SK-N-SH treated with all-trans-retinoic acid at 6 μM for 48 hours (cell line): ENCODE data around the gene DLK1.

Experiments
- ATAC-seq: fragments of 200-7000 bp; cut with Tn5 transposase; 3 replicates; pipeline ENCODE4 v1.9.1; 2020; ENCODE audit warnings: mild to moderate bottlenecking, moderate library complexity
- ARNTL ChIP-seq: fragments of 450-650 bp; formaldehyde crosslinking; IDR thresholded peaks from 2 replicates; pipeline ENCODE4 v1.5.0; 2020; ENCODE audit warnings: low read depth, mild to moderate bottlenecking, moderate library complexity, borderline replicate concordance
- BACH2 ChIP-seq: fragments of 250-450 bp; sonication (Bioruptor Pico); IDR thresholded peaks from 2 replicates; pipeline ENCODE4 v1.9.0; 2021; ENCODE audit warnings: mild to moderate bottlenecking, borderline replicate concordance
- CSDC2 ChIP-seq: fragments of 250-450 bp; sonication (Bioruptor Pico); IDR thresholded peaks from 2 replicates; pipeline ENCODE4 v1.5.0; 2020; ENCODE audit warnings: mild to moderate bottlenecking, moderate library complexity
- GLIS3 ChIP-seq: fragments of 250-450 bp; sonication (Bioruptor Pico); IDR thresholded peaks from 2 replicates; pipeline ENCODE4 v1.5.0; 2020; ENCODE audit warnings: mild to moderate bottlenecking, moderate library complexity
- ISL1 ChIP-seq: fragments of 250-450 bp; sonication (Bioruptor Pico); IDR thresholded peaks from 2 replicates; pipeline ENCODE4 v2.1.2; 2022; ENCODE audit warnings: mild to moderate bottlenecking, moderate library complexity
- OSR1 ChIP-seq: fragments of 250-450 bp; sonication (Bioruptor Pico); IDR thresholded peaks from 2 replicates; pipeline ENCODE4 v1.8.0; 2022; ENCODE audit warnings: moderate library complexity, mild to moderate bottlenecking, inconsistent platforms
- PPARA ChIP-seq: fragments of 250-450 bp; sonication (Bioruptor Pico); IDR thresholded peaks from 2 replicates; pipeline ENCODE4 v1.5.0; 2020; ENCODE audit warnings: mild to moderate bottlenecking, borderline replicate concordance
- RARB ChIP-seq: fragments of 250-450 bp; sonication (Bioruptor Pico); IDR thresholded peaks from 2 replicates; pipeline ENCODE4 v1.8.0; 2021; ENCODE audit warnings: mild to moderate bottlenecking, moderate library complexity
- SNAI2 ChIP-seq: fragments of 250-450 bp; sonication (Bioruptor Pico); IDR thresholded peaks from 2 replicates; pipeline ENCODE4 v1.5.0; 2020; ENCODE audit warnings: mild to moderate bottlenecking, moderate library complexity
- TCF4 ChIP-seq: fragments of 250-450 bp; sonication (Bioruptor Pico); IDR thresholded peaks from 2 replicates; pipeline ENCODE4 v1.8.0; 2021; ENCODE audit warnings: mild to moderate bottlenecking, moderate library complexity, borderline replicate concordance
- TOX ChIP-seq: fragments of 250-450 bp; sonication (Bioruptor Pico); IDR thresholded peaks from 2 replicates; pipeline ENCODE4 v1.8.0; 2021; ENCODE audit warnings: mild to moderate bottlenecking, moderate library complexity, borderline replicate concordance
- ZC3H10 ChIP-seq: fragments of 250-450 bp; sonication (Bioruptor Pico); IDR thresholded peaks from 2 replicates; pipeline ENCODE4 v1.5.1; 2021; ENCODE audit warnings: mild to moderate bottlenecking, moderate library complexity
- ZFP3 ChIP-seq: fragments of 250-450 bp; sonication (Bioruptor Pico); IDR thresholded peaks from 2 replicates; pipeline ENCODE4 v1.5.0; 2020; ENCODE audit warnings: mild to moderate bottlenecking, moderate library complexity
- ZFP30 ChIP-seq: fragments of 450-650 bp; formaldehyde crosslinking; IDR thresholded peaks from 2 replicates; pipeline ENCODE4 v1.5.0; 2022; ENCODE audit warnings: mild to moderate bottlenecking, moderate library complexity
- ZNF565 ChIP-seq: fragments of 450-650 bp; formaldehyde crosslinking; conservative IDR thresholded peaks from 2 replicates; pipeline ENCODE4 v1.5.0; 2020; ENCODE audit warnings: low read depth, mild to moderate bottlenecking, moderate library complexity
- ZNF70 ChIP-seq: fragments of 450-650 bp; formaldehyde crosslinking; IDR thresholded peaks from 2 replicates; pipeline ENCODE4 v1.5.0; 2020; ENCODE audit warnings: mild to moderate bottlenecking, moderate library complexity
- ZNF8 ChIP-seq: fragments of 450-650 bp; formaldehyde crosslinking; IDR thresholded peaks from 2 replicates; pipeline ENCODE4 v1.5.0; 2020; ENCODE audit warnings: mild to moderate bottlenecking, moderate library complexity
- TF ChIP-seq, protein P1 (sequence below): fragments of 250-450 bp; sonication (Bioruptor Pico); IDR thresholded peaks from 2 replicates; pipeline ENCODE4 v1.5.0; 2020; ENCODE audit warnings: mild to moderate bottlenecking, moderate library complexity
- TF ChIP-seq, protein P2 (sequence below): fragments of 250-450 bp; sonication (Bioruptor Pico); IDR thresholded peaks from 2 replicates; pipeline ENCODE4 v1.8.0; 2021; ENCODE audit warnings: low read depth, mild to moderate bottlenecking, moderate library complexity, borderline replicate concordance
- TF ChIP-seq, protein P3 (sequence below): fragments of 250-450 bp; sonication (Bioruptor Pico); IDR thresholded peaks from 2 replicates; pipeline ENCODE4 v1.5.1; 2021; ENCODE audit warnings: mild to moderate bottlenecking, moderate library complexity

Gene DLK1

DNA sequence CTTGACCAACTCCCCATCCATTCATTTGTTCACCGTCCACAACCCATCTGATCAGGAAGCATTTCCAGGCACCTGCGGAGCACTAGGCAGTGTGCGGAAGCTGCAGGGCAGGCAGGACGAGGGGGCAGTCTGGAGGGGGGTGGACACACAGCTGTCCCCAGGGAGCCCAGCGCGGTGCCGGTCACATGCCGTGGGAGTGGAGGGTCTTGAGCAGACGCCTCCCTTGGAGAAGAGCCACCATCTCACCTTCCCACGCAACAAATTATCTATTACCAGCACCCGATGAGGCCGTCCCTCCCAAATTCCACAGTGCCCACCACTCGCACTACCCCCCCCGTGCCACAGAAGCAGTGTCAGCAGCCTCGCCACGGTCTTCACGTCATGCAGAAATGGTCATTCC lies 10.8 kb downstream of the DLK1 start:
- TF ChIP-seq GLIS3 (no peak), ZNF565 (CRISPR knock-in tag) (no peak), ZFP30 (no peak)
- TF ChIP-seq, protein P1, sequence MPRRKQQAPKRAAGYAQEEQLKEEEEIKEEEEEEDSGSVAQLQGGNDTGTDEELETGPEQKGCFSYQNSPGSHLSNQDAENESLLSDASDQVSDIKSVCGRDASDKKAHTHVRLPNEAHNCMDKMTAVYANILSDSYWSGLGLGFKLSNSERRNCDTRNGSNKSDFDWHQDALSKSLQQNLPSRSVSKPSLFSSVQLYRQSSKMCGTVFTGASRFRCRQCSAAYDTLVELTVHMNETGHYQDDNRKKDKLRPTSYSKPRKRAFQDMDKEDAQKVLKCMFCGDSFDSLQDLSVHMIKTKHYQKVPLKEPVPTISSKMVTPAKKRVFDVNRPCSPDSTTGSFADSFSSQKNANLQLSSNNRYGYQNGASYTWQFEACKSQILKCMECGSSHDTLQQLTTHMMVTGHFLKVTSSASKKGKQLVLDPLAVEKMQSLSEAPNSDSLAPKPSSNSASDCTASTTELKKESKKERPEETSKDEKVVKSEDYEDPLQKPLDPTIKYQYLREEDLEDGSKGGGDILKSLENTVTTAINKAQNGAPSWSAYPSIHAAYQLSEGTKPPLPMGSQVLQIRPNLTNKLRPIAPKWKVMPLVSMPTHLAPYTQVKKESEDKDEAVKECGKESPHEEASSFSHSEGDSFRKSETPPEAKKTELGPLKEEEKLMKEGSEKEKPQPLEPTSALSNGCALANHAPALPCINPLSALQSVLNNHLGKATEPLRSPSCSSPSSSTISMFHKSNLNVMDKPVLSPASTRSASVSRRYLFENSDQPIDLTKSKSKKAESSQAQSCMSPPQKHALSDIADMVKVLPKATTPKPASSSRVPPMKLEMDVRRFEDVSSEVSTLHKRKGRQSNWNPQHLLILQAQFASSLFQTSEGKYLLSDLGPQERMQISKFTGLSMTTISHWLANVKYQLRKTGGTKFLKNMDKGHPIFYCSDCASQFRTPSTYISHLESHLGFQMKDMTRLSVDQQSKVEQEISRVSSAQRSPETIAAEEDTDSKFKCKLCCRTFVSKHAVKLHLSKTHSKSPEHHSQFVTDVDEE (CRISPR knock-in tag) = no peak
- TF ChIP-seq, protein P2, sequence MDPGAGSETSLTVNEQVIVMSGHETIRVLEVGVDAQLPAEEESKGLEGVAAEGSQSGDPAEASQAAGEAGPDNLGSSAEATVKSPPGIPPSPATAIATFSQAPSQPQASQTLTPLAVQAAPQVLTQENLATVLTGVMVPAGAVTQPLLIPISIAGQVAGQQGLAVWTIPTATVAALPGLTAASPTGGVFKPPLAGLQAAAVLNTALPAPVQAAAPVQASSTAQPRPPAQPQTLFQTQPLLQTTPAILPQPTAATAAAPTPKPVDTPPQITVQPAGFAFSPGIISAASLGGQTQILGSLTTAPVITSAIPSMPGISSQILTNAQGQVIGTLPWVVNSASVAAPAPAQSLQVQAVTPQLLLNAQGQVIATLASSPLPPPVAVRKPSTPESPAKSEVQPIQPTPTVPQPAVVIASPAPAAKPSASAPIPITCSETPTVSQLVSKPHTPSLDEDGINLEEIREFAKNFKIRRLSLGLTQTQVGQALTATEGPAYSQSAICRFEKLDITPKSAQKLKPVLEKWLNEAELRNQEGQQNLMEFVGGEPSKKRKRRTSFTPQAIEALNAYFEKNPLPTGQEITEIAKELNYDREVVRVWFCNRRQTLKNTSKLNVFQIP (CRISPR knock-in tag) = no peak
- TF ChIP-seq, protein P3, sequence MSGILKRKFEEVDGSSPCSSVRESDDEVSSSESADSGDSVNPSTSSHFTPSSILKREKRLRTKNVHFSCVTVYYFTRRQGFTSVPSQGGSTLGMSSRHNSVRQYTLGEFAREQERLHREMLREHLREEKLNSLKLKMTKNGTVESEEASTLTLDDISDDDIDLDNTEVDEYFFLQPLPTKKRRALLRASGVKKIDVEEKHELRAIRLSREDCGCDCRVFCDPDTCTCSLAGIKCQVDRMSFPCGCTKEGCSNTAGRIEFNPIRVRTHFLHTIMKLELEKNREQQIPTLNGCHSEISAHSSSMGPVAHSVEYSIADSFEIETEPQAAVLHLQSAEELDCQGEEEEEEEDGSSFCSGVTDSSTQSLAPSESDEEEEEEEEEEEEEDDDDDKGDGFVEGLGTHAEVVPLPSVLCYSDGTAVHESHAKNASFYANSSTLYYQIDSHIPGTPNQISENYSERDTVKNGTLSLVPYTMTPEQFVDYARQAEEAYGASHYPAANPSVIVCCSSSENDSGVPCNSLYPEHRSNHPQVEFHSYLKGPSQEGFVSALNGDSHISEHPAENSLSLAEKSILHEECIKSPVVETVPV (CRISPR knock-in tag) = no peak
- TF ChIP-seq, all 23 proteins: peak for 0
- ATAC-seq = no peak

DNA sequence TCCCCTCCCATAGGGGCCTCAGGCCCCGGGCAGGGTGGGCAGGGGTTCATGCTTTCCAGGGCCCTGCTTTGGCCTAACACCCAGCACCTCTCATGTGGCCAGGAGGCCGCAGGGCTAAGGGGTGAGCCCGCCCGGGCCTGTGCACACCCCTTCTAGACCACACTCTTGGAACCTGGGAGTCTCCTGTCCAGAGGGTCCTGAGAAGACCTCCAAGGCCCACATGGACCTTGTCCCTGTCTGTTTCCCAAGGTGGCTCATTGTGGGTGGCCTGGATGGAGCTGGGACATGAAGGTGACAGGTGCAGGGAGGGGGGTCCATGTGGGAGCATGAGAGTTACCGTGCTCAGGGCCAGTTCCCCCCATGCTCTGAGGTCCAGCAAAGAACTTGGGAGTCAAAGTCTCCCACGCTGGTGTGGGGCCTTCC lies 11.6 kb downstream of the DLK1 start:
- TF ChIP-seq ZNF70 (CRISPR knock-in tag) (no peak), RARB (CRISPR knock-in tag) (no peak), BACH2 (CRISPR knock-in tag) (no peak), ZC3H10 (CRISPR knock-in tag) (no peak), OSR1 (no peak), GLIS3 (no peak), ZNF565 (CRISPR knock-in tag) (no peak), ZFP30 (no peak)
- TF ChIP-seq, protein P1 (CRISPR knock-in tag) = no peak
- ATAC-seq = no peak

DNA sequence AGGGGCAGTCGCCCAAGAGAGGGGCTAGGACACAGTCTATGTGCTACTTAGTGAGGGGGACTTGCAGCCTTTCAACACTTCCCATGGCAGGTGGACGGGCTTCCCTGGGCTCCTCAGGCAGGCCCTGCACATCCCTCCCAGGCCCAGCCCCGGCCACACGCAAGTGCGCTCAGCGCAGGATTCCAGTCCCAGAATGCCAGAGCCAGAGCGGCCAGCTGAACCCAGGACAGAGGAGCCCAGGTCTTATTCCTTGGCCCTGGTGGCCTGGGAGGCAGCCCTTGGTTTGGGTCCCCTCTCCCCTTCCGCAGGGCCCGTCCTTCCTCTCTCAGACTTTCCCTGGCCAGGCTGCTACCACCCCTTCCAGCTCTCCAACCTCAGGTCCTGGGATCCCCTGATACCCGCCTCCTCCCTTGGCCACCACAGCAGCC lies 12.0 kb downstream of the DLK1 start:
- no peak; the same call in 2 of the 3 replicates for ATAC-seq
- no peak for TF ChIP-seq PPARA
- no peak for TF ChIP-seq SNAI2 (CRISPR knock-in tag)
- no peak for TF ChIP-seq GLIS3
- no peak for TF ChIP-seq ISL1
- no peak for TF ChIP-seq TOX (CRISPR knock-in tag)
- no peak for TF ChIP-seq CSDC2 (CRISPR knock-in tag)
- no peak for TF ChIP-seq ZNF565 (CRISPR knock-in tag)
- no peak for TF ChIP-seq ZNF8 (CRISPR knock-in tag)
- TF ChIP-seq RARB (CRISPR knock-in tag) = no peak
- TF ChIP-seq, protein P2 (CRISPR knock-in tag) = no peak
- no peak for TF ChIP-seq TCF4 (CRISPR knock-in tag)
- TF ChIP-seq ZC3H10 (CRISPR knock-in tag) = no peak
- TF ChIP-seq ZFP30 = no peak
- TF ChIP-seq ZNF70 (CRISPR knock-in tag) = no peak
- no peak for TF ChIP-seq ARNTL (CRISPR knock-in tag)
- TF ChIP-seq ZFP3 (CRISPR knock-in tag) = no peak
